K562 (cell line): ENCODE results near the gene LY6G6F. TPM values are rescaled to one million over a fixed set of nuclear protein-coding genes. Genes with fewer than 3 reads are reported as not detected.

ENCODE experiments used
- ATAC-seq: fragments of 200-7000 bp; cut with Tn5 transposase; 3 replicates; pipeline ENCODE4 v1.9.1; 2020; ENCODE audit warnings: moderate library complexity
- BruUV-seq: library from RNA; stranded (reverse); fragments of 400-500 nt; replicated peaks from 2 replicates; lab custom pipeline; 2021; lab: Mats Ljungman, UMichigan
- CTCF ChIA-PET: fragments of 300-600 bp; formaldehyde crosslinking; extraction: SDS; loops from one replicate; lab custom pipeline; 2021; ENCODE audit warnings: low intra/inter-chr PET ratio; lab: Yijun Ruan, JAX
- POLR2A ChIA-PET: fragments of 300-600, 350-650 bp; sonication (Branson Sonifier 250); formaldehyde crosslinking; extraction: SDS; loops from one replicate; lab custom pipeline; 2021; ENCODE audit warnings: antibody characterized with exemption, inconsistent platforms; lab: Yijun Ruan, JAX
- DNase-seq, 4 experiments: peaks; one replicate each; pipeline versions ENCODE4 v3.0.0 to v3.0.0-alpha.2; 2011 to 2018; ENCODE audit warnings: low spot score in 3 of 4, mixed read lengths in 3 of 4; ENCODE audit errors: extremely low read depth in 1 of 4
- FAIRE-seq: peaks from 2 replicates; lab custom pipeline; 2011; peaks lifted over from hg19 to GRCh38; lab: Jason Lieb, UNC
- H2AFZ ChIP-seq: 2 replicates; pipeline ENCODE4 v1.6.0; 2011; ENCODE audit warnings: low read depth, low read length, control low read depth, inconsistent platforms
- H3K27ac ChIP-seq: fragments of 200-600 bp; 3 replicates; pipeline ENCODE4 v1.8.0; 2011; ENCODE audit warnings: low read depth, mild to moderate bottlenecking, control low read depth, inconsistent platforms, low read length, moderate library complexity, mixed read lengths; ENCODE audit errors: extremely low read depth
- H3K27me3 ChIP-seq, 2 experiments: fragments of 300-600 bp in 1 of 2; 2 replicates in 1 of 2; 3 replicates in 1 of 2; pipeline versions ENCODE4 v1.6.0 to v1.8.0; 2011; ENCODE audit warnings: inconsistent platforms in 2 of 2, low read length in 2 of 2, mild to moderate bottlenecking in 1 of 2, mixed read lengths in 1 of 2, moderate library complexity in 1 of 2; ENCODE audit not compliant: control insufficient read depth in 2 of 2, insufficient read depth in 2 of 2
- H3K36me3 ChIP-seq: fragments of 300-600 bp; 3 replicates; pipeline ENCODE4 v1.8.0; 2011; ENCODE audit warnings: mild to moderate bottlenecking, low read length, inconsistent platforms; ENCODE audit not compliant: control insufficient read depth, insufficient read depth
- H3K4me1 ChIP-seq, 2 experiments: fragments of 200-600 bp in 1 of 2; replicated peaks in 1 of 2; 2 replicates in 1 of 2; 3 replicates in 1 of 2; pipeline versions ENCODE4 v1.5.1 to v1.8.0; 2011; ENCODE audit warnings: inconsistent platforms in 2 of 2, low read length in 2 of 2, mild to moderate bottlenecking in 1 of 2, mixed read lengths in 1 of 2, moderate library complexity in 1 of 2; ENCODE audit not compliant: control insufficient read depth in 2 of 2, insufficient read depth in 2 of 2
- H3K4me2 ChIP-seq: 2 replicates; pipeline ENCODE4 v1.6.1; 2011; ENCODE audit warnings: low read length, control low read depth, inconsistent platforms, mixed read lengths; ENCODE audit not compliant: insufficient read depth
- H3K4me3 ChIP-seq: fragments of 200-600 bp; sonication (generic), shearing (Covaris generic); 2 replicates; pipeline ENCODE4 v1.5.1; 2016; ENCODE audit warnings: control low read depth, inconsistent platforms
- H3K79me2 ChIP-seq: fragments of 200-600 bp; 3 replicates; pipeline ENCODE4 v1.8.0; 2011; ENCODE audit warnings: low read length, inconsistent platforms; ENCODE audit not compliant: control insufficient read depth, insufficient read depth
- H3K9ac ChIP-seq, 2 experiments: 2 replicates each; pipeline versions ENCODE4 v1.6.0 to v1.6.1; 2011; ENCODE audit warnings: low read depth in 2 of 2, low read length in 2 of 2, control low read depth in 1 of 2, inconsistent platforms in 1 of 2, mild to moderate bottlenecking in 1 of 2, mixed read lengths in 1 of 2; ENCODE audit not compliant: insufficient read depth in 1 of 2
- H3K9me1 ChIP-seq: one replicate; pipeline ENCODE4 v1.6.0; 2011; ENCODE audit warnings: inconsistent platforms, mild to moderate bottlenecking, low read length, moderate library complexity; ENCODE audit not compliant: control insufficient read depth, insufficient read depth
- H3K9me3 ChIP-seq: replicated peaks from 2 replicates; pipeline ENCODE4 v1.5.1; 2011; ENCODE audit warnings: low read depth, low read length, inconsistent platforms; ENCODE audit not compliant: control insufficient read depth, insufficient read depth
- H4K20me1 ChIP-seq: replicated peaks from 2 replicates; pipeline ENCODE4 v1.6.1; 2011; ENCODE audit warnings: low read length, inconsistent platforms, mixed read lengths; ENCODE audit not compliant: control insufficient read depth, insufficient read depth
- GATAD2B ChIP-seq: fragments of 450-650 bp; IDR thresholded peaks from 2 replicates; pipeline ENCODE4 v1.6.1; 2017; ENCODE audit warnings: mild to moderate bottlenecking, borderline replicate concordance
- NR4A1 ChIP-seq, 2 experiments: fragments of 250-450 bp in 1 of 2; fragments of 450-650 bp in 1 of 2; sonication (Bioruptor Pico) in 1 of 2; IDR thresholded peaks; 2 replicates each; pipeline versions ENCODE4 v1.4.0 to v1.6.1; 2016 to 2020; ENCODE audit warnings: mild to moderate bottlenecking in 2 of 2, missing compliant biosample characterization in 1 of 2, missing genetic modification characterization in 1 of 2, moderate library complexity in 1 of 2
- PCBP1 ChIP-seq: fragments of 200-400 bp; formaldehyde crosslinking; IDR thresholded peaks from 2 replicates; pipeline ENCODE4 v1.6.1; 2018; ENCODE audit warnings: mild to moderate bottlenecking, low read depth, low read length; ENCODE audit not compliant: poor library complexity, severe bottlenecking
- POLR2G ChIP-seq: fragments of 200-400 bp; formaldehyde crosslinking; IDR thresholded peaks from 2 replicates; pipeline ENCODE4 v1.6.1; 2017; ENCODE audit warnings: low read depth, mild to moderate bottlenecking, antibody characterized with exemption, low read length, moderate library complexity
- RBFOX2 ChIP-seq: fragments of 200-400 bp; formaldehyde crosslinking; IDR thresholded peaks from 2 replicates; pipeline ENCODE4 v1.6.1; 2017; ENCODE audit warnings: low read depth, mild to moderate bottlenecking, low read length, moderate library complexity
- SAP30 ChIP-seq: fragments of 200-600 bp; sonication (generic); IDR thresholded peaks from 2 replicates; pipeline ENCODE4 v1.6.1; 2012; ENCODE audit warnings: borderline replicate concordance, low read depth, mild to moderate bottlenecking, moderate library complexity, low read length, control low read depth, inconsistent platforms; ENCODE audit not compliant: insufficient read depth, poor library complexity, severe bottlenecking
- SMAD2 ChIP-seq: fragments of 150-350 bp; IDR thresholded peaks from 2 replicates; pipeline ENCODE4 v1.6.1; 2014; ENCODE audit warnings: low read depth, mild to moderate bottlenecking, low read length
- WGBS: fragments of 100-300 bp; shearing (Covaris generic); methylation state at CpG from one replicate; pipeline ENCODE4 v1.1.6; 2016; ENCODE audit warnings: low coverage, mixed read lengths; ENCODE audit not compliant: insufficient coverage; ENCODE audit errors: missing lambda C conversion rate; 5-methylcytosine and 5-hydroxymethylcytosine counted together
- in situ Hi-C: fragments of 300-500 bp; cut with MboI; formaldehyde crosslinking; loops from 4 replicates; pipeline ENCODE4 v1.15.0; 2018; ENCODE audit warnings: inconsistent platforms, mixed read lengths
- intact Hi-C: fragments of 100-400 bp; cut with micrococcal nuclease; formaldehyde crosslinking; loops from 2 replicates; pipeline ENCODE4 v1.14.2; 2022
- polyA plus RNA-seq, 8 experiments: library from polyadenylated mRNA; depleted of rRNA in 4 of 8; stranded (reverse) in 5 of 8; unstranded in 3 of 8; fragments of >200 nt; fragmentation: Nextera tagmentation in 2 of 8; fragmentation: Illumina TruSeq in 1 of 8; extraction: Ambion mirVana in 2 of 8; extraction: Trizol in 1 of 8; gene quantifications; 2 replicates each; pipeline versions ENCODE4 v1.2.1 to v1.2.3, GENCODE V29; 2011 to 2014; ENCODE audit warnings: inconsistent platforms in 1 of 8, missing spikeins in 1 of 8
- total RNA-seq, 7 experiments: library from RNA; depleted of rRNA in 6 of 7; stranded (reverse); fragments of >200 nt in 6 of 7; fragmentation: Illumina TruSeq in 2 of 7; extraction: Trizol in 2 of 7; gene quantifications; 2 replicates each; pipeline versions ENCODE4 v1.2.1 to v1.2.3, GENCODE V29; 2011 to 2021; ENCODE audit warnings: low replicate concordance in 1 of 7
- TF ChIP-seq, protein P1 (sequence below): conservative IDR thresholded peaks from 2 replicates; pipeline ENCODE4 v1.6.1; 2011; ENCODE audit warnings: low read depth, mild to moderate bottlenecking, low read length; ENCODE audit not compliant: control insufficient read depth
- TF ChIP-seq, protein P2 (sequence below): sonication (generic); formaldehyde crosslinking; IDR thresholded peaks from 2 replicates; pipeline ENCODE4 v1.8.1; 2023; ENCODE audit warnings: mild to moderate bottlenecking, missing genetic modification reagents

LY6G6F gene
- total and polyA plus RNA-seq, 9 of the 15 experiments (the other 6 are each of a cell fraction or from before 2014, with no cell fraction given) = 0.14 to 0.50 (median 0.28) TPM; not detected in 2

DNA sequence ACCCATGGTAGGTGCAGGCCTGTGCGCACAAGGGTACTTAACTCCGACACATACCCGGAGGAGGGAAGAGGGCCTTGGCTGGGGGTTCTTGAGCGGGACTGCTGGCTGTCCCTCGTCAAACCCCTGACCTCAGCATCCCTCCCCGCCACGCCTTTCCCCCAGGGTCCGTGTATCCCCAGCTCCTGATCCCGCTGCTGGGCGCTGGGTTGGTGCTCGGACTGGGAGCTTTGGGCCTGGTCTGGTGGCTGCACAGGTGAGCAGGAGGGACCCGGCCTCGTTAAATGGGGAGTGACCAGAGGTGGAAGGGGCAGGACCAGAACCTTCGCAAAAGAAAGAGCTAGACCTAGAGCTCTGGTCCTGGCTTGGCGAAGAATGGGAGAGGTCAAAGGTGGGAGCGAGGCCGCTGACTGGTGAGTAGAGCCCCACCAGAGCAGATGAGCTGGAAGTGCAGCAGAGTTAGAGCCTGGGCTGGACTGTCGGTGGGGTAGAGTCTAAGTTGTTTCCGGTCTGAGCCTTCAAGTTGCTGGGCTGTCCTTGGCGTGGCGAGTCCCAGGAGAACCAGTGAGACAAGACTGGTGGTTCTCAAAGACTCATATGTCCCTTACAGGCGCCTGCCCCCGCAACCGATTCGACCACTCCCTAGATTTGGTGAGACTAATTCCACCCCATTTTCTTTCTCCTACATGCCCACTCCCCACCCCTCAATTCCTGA, 17.5 kb downstream of the LY6G6F start:
- Histone ChIP-seq H3K9me1 (peaks cover 5% of the 10 kb centered on the region), H3K9ac (peak overlapping the region in 1 of 2 experiments; percentile 70; a peak in 2 of 4 replicates), H3K4me2 (no peak overlapping the region), H2AFZ (no peak overlapping the region), H3K36me3 (peaks cover 27% of the 10 kb centered on the region; the same call in 2 of the 3 replicates), H3K79me2 (peaks cover 7% of the 10 kb centered on the region; the same call in 1 of the 3 replicates), H3K27ac (no peak overlapping the region), H4K20me1 (no peaks in the 10 kb centered on the region), H3K27me3 (no peaks in the 10 kb centered on the region), H3K9me3 (no peaks in the 10 kb centered on the region), H3K4me3 (no peak overlapping the region), H3K4me1 (peaks cover 43 to 53% of the 10 kb centered on the region in 2 experiments)
- 89% methylated on average over 24 of the region's 25 CpGs for WGBS
- DNase-seq (no peak), ATAC-seq (no peak), FAIRE-seq (no peak)
- ChIA-PET POLR2A (interaction anchor here (0.5 to 15.0 kb wide), 13 partner anchors 11 to 477 kb away, joined by 3 to 236 read pairs (median 4); partner anchors contain the start of genes ABHD16A, C6orf47, CLIC1 and CSNK2B), CTCF (interaction anchor here (0.5 kb wide), 1 partner anchor 43 kb away, joined by 3 read pairs; the partner anchor contains the start of gene LY6G5C)
- TF ChIP-seq PCBP1 (no peak), GATAD2B (no peak), POLR2G (peak; percentile 73), NR4A1 (CRISPR knock-in tag; IDR thresholded peaks at IDR 0.05) (0 out of 2 replicates have a peak, but pooled peaks have one; percentile 5), NR4A1 (tag; IDR thresholded peaks at IDR 0.05) (no peak), SAP30 (no peak), RBFOX2 (peak; percentile 51), SMAD2 (no peak)
- TF ChIP-seq, protein P1, sequence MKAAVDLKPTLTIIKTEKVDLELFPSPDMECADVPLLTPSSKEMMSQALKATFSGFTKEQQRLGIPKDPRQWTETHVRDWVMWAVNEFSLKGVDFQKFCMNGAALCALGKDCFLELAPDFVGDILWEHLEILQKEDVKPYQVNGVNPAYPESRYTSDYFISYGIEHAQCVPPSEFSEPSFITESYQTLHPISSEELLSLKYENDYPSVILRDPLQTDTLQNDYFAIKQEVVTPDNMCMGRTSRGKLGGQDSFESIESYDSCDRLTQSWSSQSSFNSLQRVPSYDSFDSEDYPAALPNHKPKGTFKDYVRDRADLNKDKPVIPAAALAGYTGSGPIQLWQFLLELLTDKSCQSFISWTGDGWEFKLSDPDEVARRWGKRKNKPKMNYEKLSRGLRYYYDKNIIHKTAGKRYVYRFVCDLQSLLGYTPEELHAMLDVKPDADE = 0 out of 2 replicates have a peak, but pooled peaks have one; percentile 20
- TF ChIP-seq, protein P2, sequence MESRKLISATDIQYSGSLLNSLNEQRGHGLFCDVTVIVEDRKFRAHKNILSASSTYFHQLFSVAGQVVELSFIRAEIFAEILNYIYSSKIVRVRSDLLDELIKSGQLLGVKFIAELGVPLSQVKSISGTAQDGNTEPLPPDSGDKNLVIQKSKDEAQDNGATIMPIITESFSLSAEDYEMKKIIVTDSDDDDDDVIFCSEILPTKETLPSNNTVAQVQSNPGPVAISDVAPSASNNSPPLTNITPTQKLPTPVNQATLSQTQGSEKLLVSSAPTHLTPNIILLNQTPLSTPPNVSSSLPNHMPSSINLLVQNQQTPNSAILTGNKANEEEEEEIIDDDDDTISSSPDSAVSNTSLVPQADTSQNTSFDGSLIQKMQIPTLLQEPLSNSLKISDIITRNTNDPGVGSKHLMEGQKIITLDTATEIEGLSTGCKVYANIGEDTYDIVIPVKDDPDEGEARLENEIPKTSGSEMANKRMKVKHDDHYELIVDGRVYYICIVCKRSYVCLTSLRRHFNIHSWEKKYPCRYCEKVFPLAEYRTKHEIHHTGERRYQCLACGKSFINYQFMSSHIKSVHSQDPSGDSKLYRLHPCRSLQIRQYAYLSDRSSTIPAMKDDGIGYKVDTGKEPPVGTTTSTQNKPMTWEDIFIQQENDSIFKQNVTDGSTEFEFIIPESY (CRISPR knock-in tag) = peak; percentile 8; the same call in 1 of the 2 replicates
- no TSS peak for BruUV-seq
- in situ Hi-C loops (no loop called here), intact Hi-C loops (no loop called here)
